ENCODE results near the gene ITFG1. TPM values are rescaled to one million over a fixed set of nuclear protein-coding genes. Genes with fewer than 3 reads are reported as not detected.
"Not testable (repeated sequence)": the region's sequence is repeated elsewhere in the genome, so short reads cannot be mapped to it uniquely, and the experiment has no call there.

Gene ITFG1
- total RNA-seq, 1 donor: 79.0 TPM

DNA sequence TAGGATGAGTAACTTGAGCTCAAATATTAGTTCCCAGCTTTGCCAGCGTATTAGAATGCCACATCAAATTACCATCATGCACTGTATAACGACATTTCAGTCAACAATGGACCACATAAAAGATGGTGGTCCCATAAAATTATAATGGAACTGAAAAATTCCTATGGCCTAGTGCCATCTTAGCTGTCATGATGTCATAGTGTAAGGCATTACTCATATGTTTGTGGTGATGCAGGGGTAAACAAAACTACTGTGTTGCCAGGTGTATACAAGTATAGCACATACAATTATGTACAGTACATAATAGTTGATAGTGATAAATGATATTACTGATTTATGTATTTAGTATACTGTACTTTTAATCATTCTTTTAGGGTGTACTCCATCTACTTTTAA, 262.7 kb downstream of the ITFG1 start:
- no peak for DNase-seq (ENCODE audit: low read depth)
- no peak overlapping the region for H3K4me3 ChIP-seq (ENCODE audit: low read depth, low read length)
- TF ChIP-seq, protein P1, sequence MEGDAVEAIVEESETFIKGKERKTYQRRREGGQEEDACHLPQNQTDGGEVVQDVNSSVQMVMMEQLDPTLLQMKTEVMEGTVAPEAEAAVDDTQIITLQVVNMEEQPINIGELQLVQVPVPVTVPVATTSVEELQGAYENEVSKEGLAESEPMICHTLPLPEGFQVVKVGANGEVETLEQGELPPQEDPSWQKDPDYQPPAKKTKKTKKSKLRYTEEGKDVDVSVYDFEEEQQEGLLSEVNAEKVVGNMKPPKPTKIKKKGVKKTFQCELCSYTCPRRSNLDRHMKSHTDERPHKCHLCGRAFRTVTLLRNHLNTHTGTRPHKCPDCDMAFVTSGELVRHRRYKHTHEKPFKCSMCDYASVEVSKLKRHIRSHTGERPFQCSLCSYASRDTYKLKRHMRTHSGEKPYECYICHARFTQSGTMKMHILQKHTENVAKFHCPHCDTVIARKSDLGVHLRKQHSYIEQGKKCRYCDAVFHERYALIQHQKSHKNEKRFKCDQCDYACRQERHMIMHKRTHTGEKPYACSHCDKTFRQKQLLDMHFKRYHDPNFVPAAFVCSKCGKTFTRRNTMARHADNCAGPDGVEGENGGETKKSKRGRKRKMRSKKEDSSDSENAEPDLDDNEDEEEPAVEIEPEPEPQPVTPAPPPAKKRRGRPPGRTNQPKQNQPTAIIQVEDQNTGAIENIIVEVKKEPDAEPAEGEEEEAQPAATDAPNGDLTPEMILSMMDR (IDR thresholded peaks at IDR 0.05; ENCODE audit: insufficient read depth, low read depth, low read length): no peak

DNA sequence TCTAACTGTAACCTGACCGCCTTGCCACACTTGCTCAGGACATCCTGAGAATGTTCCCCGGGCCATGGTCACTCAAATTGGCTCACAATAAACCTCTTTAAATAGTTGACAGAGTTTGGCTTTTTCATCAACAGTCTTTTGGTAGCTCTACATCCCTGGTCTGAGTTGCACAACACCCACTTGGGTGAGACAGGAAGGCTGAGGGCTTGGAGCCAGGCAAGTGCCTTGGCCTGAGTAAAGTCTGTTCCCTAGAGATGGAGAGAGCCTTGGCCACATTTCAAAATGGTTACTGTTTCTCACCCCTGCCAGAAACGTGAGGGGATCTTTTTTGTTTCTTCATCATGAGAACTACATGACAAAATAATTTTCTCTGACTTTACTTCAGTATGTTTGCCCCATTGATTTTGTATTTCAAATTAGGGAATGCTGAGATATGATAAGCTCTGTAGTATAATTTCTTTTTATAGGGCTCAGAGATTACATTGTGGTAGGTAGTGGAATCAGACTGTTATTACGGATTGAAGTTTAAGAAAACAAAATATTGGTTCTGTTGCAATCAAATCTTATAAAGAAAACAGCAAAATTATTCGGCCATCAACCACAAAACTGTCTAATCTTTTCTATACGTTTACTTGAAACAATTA, 263.2 kb downstream of the ITFG1 start:
- peak; percentile 28 for DNase-seq (ENCODE audit: low read depth)
- no peak overlapping the region for H3K4me3 ChIP-seq (ENCODE audit: low read depth, low read length)
- TF ChIP-seq, protein P1 (IDR thresholded peaks at IDR 0.05; ENCODE audit: insufficient read depth, low read depth, low read length): no peak

DNA sequence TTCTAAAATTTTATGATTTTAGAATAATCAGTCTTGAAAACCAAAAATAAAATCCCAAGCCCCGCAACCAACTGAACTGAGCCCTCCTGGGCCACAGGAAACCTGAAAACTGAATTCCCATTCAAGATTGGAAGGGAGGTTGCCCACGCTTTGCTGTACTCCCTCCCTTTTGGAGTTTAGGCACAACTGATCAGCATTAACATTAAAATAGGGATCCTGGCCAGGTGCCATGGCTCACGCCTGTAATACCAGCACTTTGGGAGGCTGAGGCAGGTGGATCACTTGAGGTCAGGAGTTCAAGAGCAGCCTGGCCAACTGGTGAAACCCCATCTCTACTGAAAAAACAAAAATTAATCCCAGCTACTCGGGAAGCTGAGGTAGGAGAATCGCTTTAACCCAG, 264.4 kb downstream of the ITFG1 start:
- H3K4me3 ChIP-seq (ENCODE audit: low read depth, low read length): no peak overlapping the region
- DNase-seq (ENCODE audit: low read depth): no peak
- TF ChIP-seq, protein P1 (IDR thresholded peaks at IDR 0.05; ENCODE audit: insufficient read depth, low read depth, low read length): no peak

GRCh38 chr16:47182318-47182717, 278.5 kb downstream of the ITFG1 start:
- TF ChIP-seq, protein P1 (IDR thresholded peaks at IDR 0.05; ENCODE audit: insufficient read depth, low read depth, low read length): no peak
- no peak for DNase-seq (ENCODE audit: low read depth)
- no peak overlapping the region for H3K4me3 ChIP-seq (ENCODE audit: low read depth, low read length)

- H3K4me3 ChIP-seq (ENCODE audit: low read depth, low read length); DNase-seq (ENCODE audit: low read depth): not testable (repeated sequence)
Observed at GRCh38 chr16:47181066-47181465, 279.8 kb downstream of the ITFG1 start.

DNA sequence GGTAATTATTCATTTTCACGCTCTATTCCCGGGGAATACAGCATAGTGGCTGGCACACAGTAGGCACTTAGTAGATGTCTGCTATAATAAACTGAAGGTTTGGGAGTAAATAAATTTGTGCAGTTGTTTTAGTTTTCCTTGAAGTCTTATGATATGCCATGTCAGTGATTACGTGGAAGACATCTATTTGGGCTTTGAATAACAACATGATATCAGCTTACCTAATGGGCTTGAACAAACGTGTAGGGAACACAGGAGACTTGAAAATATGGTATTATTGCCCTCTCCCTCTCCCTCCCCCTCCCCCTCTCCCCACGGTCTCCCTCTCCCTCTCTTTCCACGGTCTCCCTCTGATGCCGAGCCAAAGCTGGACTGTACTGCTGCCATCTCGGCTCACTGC, 280.8 kb downstream of the ITFG1 start:
- no peak for DNase-seq (ENCODE audit: low read depth)
- TF ChIP-seq, protein P1 (IDR thresholded peaks at IDR 0.05; ENCODE audit: insufficient read depth, low read depth, low read length): no peak
- H3K4me3 ChIP-seq (ENCODE audit: low read depth, low read length): no peak overlapping the region

GRCh38 chr16:47175152-47175551, 285.7 kb downstream of the ITFG1 start:
- DNase-seq (ENCODE audit: low read depth): no peak
- TF ChIP-seq, protein P1 (IDR thresholded peaks at IDR 0.05; ENCODE audit: insufficient read depth, low read depth, low read length): no peak
- H3K4me3 ChIP-seq (ENCODE audit: low read depth, low read length): no peak overlapping the region
